SIG-M5 treated with dmso at 0.1 percent for 504 hours (cell line): ENCODE results near the gene NLRP8.
"Not testable (repeated sequence)": the region's sequence is repeated elsewhere in the genome, so short reads cannot be mapped to it uniquely, and the experiment has no call there.

Experiments
- DNase-seq: peaks from one replicate; lab custom pipeline; 2025; ENCODE audit not compliant: unreplicated experiment; lab: John Stamatoyannopoulos, UW

The NLRP8 gene

DNA sequence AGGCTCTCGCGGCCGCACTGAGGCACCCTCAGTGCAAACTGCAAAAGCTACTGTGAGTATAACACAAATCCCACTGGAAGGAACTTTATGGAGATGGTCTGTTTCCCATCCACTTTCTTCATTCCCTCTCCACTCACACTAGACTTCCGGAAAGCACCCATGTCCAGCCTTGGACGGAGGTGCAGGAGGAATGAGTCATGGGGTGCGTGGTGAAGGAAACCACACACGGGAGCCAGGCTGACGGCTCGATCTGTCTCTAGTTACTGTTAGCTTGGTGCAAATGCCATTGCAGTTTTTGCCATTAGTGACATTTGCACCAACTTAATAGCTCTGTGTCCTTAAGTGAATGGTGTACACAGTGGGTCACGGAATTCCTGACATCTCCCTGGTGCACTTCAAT, 14.6 kb downstream of the NLRP8 start:
- no peak for DNase-seq

DNA sequence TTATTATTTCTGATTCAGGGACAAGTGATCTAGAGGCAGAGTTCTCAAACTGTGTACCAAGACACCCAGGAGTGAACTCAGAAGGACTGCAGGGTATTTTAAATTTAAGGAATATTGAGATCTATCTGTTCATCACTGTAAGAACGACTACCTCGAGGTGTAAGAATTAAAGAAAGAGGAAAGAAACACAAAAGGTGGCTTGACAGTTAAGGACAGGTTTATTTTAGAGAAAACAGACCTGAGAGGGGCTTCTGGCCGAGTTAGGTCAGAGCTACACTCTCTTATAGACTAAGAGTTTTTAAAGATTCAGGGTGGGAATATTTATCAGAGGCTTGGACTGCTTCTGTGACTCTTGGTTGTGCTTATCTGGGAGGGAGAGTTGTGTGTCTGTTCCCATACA, 26.4 kb downstream of the NLRP8 start:
- no peak for DNase-seq

DNA sequence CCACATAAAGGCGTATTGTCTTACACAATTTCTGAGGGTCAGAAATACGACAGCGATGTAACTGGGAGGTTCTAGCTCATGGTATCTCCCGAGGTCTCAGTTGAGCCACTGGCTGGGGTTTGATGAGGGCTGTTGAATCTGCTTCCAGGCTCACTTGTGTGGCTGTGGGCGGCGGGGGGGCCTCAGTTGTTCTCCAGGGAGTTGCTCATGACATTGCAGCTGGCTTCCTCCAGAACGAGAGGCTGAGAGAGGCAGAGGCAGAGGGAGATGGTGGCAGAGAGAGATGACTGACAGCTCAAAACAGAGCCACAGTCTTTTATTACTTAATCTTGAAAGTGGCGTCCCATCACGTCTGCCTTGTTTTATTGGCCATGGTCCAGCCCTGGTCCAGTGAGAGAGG, 32.8 kb downstream of the NLRP8 start:
- no peak for DNase-seq

DNA sequence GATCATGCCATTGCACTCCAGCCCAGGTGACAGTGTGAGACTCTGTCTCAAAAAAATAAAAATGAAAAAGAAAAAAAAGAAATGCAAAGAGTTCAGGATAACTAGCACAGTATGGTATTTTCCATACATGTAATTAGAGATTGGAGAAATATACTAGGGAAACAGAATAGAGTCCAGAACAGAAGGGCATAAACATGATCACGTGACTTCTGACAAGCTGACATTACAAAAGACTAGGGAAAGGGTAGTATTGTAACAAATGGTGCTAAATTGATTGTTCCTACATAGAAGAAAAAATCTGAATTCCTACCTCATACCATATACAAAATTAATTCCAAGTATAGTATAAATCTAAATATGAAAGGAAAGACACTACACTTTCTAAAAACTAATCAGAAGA, 37.6 kb downstream of the NLRP8 start:
- no peak for DNase-seq

DNA sequence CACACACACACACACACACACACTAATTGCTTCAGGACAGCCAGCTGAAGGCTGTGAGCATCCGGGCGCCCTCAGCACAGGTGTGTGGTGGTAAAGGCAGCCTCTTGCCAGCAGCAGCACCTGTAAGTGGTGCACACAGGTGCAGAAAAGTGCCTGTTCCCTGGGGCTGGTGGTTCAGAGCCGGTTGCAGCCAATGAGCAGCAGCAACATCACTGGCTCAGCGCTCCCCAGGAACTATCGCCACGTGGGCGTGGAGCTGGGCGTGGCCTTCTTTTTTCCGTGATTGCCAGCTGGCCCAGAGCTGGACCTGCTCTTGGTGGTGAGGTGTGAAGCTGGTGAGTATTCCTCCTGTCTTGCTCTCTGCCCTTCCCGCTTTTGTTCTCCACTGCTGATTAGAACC, 38.9 kb downstream of the NLRP8 start, which contains the start of gene NLRP5:
NLRP5 (plus strand) TSS at position 289 of the 400 bp plus-strand sequence.
- DNase-seq: no peak

DNA sequence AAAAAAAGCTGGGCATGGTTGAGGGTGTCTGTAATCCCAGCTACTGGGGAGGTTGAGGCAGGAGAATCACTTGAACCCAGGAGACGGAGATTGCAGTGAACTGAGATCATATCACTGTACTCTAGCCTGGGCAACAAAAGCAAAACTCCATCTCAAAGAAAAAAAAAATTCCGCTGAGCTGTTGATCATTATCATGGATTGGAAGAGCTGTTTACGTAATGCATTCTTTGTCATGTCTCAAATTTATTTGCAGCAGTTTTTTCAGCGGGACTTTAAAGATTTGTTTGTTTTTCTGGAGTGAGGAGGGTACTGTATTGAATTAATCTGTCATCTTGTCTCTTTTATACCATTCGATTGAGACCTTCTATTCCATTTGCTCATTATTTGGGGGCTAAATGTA, 43.2 kb downstream of the NLRP8 start:
- no peak for DNase-seq

DNA sequence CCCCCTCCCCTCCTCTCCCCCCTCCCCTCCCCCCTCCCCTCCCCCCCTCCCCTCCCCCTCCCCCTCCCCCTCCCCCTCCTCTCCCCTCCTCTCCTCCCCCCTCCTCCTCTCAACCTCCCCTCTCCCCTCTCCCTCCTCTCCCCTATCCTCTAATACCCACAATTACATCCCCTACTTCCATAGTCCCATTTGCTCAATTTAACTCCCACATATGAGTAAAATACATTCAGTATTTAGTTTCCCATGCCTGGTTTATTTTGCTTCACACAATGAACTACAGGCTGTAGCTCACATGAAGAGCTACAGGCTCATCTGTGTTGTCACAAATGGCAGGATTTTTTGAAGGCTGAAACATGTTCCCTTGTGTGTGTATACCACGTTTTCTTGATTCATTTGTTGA, 45.9 kb downstream of the NLRP8 start:
- DNase-seq: no peak

DNA sequence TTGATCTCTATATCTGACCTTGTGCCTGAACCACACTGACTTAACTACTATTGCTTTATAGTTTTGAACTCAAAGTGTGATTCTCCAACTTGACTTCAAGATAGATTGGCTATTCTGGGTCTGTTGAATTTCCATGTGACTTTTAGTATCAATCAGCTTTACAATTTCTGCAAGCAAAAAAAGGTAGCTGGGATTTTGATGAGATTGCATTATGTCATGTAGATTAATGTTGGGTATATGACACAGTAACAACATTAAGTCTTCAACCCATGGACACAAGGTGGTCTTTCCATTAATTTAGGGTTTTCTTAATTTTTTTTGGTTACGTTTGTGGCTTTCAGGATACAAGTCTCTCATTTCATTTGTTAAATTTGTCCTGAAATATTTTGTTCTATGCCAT, 67.1 kb downstream of the NLRP8 start:
- DNase-seq: no peak

DNA sequence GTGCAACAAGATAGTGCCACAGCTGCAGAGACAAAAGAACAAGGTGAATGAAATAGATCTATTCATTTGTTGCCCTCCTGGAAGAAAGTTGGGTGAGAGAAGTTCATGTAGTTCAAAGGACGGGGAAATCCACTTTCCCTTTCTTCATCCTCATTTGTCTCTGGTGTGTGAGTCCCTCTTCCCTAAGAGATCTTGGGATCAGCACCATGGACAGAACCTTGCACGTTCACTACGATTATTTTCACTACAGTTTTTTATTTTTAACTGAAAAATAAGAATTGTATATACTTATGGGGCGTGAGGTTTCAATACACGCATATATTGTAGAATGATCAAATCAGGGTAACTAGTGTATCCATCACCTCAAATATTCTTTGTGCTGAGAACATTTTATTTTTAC, 68.1 kb downstream of the NLRP8 start:
- no peak for DNase-seq

DNA sequence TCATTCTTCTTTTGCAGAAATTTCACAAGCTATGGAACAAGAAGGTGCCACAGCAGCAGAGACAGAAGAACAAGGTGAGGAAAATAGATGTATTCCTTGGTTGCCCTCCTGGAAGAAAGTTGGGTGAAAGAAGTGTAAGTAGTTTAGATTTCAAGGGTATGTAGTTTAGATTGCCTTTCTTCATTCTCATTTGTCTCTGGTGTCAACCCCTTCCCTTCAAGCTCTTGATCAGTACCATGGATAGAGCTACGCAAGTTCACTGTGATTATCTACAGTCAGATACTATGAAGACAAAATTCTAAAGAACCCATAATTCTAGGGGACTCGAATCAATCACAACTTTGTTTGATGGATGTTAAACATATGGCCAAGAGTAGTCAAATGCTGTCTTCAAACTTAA, 71.7 kb downstream of the NLRP8 start:
- DNase-seq: not testable (repeated sequence)

DNA sequence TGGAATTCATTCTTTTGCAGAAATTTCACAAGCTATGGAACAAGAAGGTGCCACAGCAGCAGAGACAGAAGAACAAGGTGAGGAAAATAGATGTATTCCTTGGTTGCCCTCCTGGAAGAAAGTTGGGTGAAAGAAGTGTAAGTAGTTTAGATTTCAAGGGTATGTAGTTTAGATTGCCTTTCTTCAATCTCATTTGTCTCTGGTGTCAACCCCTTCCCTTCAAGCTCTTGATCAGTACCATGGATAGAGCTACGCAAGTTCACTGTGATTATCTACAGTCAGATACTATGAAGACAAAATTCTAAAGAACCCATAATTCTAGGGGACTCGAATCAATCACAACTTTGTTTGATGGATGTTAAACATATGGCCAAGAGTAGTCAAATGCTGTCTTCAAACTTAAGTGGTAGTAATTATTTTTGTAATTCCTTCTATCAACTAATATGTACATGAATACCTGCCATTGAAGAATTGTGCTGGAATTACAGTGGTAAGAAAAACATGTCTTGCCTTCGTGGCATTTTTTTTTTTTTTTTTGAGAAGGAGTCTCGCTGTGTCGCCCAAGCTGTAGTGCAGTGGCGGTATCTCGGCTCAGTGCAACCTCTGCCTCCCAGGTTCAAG, 72.8 kb downstream of the NLRP8 start:
- DNase-seq: not testable (repeated sequence)

DNA sequence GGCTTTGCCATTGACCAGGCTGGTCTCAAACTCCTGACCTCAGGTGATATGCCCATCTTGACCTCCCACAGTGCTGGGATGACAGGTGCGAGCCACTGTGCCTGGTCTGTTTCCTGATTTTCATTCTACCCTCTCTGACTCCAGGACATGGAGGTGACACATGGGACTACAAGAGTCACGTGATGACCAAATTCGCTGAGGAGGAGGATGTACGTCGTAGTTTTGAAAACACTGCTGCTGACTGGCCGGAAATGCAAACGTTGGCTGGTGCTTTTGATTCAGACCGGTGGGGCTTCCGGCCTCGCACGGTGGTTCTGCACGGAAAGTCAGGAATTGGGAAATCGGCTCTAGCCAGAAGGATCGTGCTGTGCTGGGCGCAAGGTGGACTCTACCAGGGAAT, 79.1 kb downstream of the NLRP8 start:
- no peak for DNase-seq
